GM21423 (cell line): ENCODE data around the gene MAP3K21.

ENCODE experiments used
- ATAC-seq: cut with Tn5 transposase; IDR thresholded peaks from one replicate; pipeline ENCODE4 v1.9.1; 2021; ENCODE audit warnings: mild to moderate bottlenecking, moderate library complexity; ENCODE audit not compliant: unreplicated experiment

MAP3K21 gene

GRCh38 chr1:233327651-233328141 lies at the start of gene MAP3K21:
TSS of gene MAP3K21 (plus strand) at chr1:233327724. CDS start at chr1:233328029, 305 bp downstream.
- peak; percentile 44 for ATAC-seq

- no peak for ATAC-seq
Observed at GRCh38 chr1:233278631-233279030, 48.9 kb upstream of the MAP3K21 start.

DNA sequence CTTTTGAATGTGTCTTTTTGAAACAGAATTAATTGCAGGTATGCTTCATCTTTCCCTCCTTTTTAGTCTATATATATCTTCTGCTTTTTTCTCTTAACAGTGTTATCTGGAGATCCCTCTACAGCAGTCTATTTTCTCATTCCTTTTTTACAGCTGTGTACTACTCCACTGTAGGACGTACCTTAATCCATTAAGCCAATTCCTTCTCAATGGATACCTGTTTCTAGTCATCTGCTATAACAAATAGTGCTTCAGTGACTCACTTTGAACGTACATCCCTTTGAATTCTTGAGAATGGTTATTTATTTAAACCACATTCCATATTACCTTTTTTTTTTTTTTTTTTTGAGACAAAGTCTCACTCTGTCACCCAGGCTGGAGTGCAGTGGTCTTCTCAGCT lies 47.6 kb upstream of the MAP3K21 start:
- ATAC-seq: no peak

- ATAC-seq: peak; percentile 91
Observed at GRCh38 chr1:233281711-233282581, 45.6 kb upstream of the MAP3K21 start.

DNA sequence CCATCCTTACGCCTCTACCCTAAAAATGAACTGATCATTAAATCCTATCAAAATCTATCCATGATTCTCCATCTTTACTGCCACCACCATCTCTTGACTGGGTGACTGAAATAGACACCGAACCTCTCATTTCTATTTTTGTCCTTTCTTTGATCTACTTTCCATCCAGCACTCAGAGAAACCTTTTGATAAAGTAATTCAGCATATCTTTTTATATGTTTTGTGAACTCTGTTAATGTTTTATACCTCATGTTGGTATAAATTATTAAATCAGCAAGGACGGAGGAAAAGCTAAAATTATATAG lies 45.0 kb upstream of the MAP3K21 start:
- ATAC-seq: peak; percentile 9

GRCh38 chr1:233289676-233290075 lies 37.8 kb upstream of the MAP3K21 start:
- no peak for ATAC-seq

GRCh38 chr1:233290396-233291034 lies 37.0 kb upstream of the MAP3K21 start:
- no peak for ATAC-seq

- ATAC-seq: no peak
Observed at GRCh38 chr1:233293556-233294446, 33.7 kb upstream of the MAP3K21 start.

- ATAC-seq: peak; percentile 62
Observed at GRCh38 chr1:233294913-233295236, 32.6 kb upstream of the MAP3K21 start.

DNA sequence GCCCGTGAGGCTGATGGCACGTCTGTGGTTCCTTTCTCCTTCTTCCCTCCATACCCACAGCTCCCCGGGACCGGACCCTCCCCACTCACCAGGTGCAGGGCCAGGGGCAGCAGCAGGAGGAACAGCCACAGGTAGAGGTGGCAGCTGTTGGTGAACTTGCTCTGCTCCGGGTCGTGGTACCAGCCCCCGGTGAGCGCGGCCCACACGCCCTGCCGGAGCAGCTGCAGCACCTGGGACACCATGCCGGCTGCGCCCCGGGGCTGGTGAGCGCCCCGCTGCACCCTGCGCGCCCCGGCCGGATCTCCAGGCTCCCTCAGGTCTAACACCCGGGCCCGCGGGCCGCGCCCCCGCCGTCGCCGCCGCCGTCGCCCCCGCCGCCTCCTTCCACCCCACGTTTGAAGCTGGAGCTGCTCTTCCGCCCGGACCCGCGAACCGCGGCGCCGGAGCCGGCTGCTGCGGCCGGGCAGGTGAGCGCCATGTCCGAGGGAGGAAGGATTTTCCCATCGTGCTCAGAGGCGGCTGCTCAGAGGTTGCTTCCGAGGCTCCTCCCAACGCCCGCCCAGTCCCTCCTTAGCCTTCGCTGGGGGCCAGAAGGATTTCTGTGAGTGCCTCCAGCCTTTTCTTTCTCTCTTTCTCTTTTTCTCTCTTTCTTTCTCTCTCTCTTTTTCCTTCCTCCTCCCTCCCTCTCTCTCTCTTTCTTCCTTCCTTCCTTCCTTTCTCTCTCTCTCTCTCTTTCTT lies 32.1 kb upstream of the MAP3K21 start, which contains the start of gene PCNX2:
TSS of gene PCNX2 (minus strand) at position 489 of the 738 bp plus-strand sequence. CDS start at position 242, 247 bp downstream.
- peak; percentile 90 for ATAC-seq

GRCh38 chr1:233295975-233296322 lies 31.6 kb upstream of the MAP3K21 start:
- ATAC-seq: no peak

GRCh38 chr1:233299450-233299849 lies 28.1 kb upstream of the MAP3K21 start:
- no peak for ATAC-seq

DNA sequence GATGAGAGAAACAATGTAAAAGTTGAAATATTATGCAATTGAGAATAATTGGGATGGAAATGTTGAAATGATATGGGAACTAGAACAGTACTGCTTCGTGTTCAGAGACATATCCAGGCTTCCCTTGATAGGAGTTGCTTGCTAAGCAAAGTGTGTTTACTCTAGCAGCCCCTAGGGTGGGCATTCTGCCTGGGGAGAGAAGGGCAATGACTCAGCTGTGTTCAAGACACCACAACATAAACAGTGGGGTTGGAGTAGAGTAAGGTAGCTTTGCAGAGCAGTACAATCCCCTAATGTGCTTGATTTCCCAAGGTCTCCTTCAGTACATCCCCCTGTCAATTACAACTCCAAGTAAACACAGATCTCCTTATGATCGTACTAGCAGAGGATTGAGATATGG lies 27.2 kb upstream of the MAP3K21 start:
- no peak for ATAC-seq

DNA sequence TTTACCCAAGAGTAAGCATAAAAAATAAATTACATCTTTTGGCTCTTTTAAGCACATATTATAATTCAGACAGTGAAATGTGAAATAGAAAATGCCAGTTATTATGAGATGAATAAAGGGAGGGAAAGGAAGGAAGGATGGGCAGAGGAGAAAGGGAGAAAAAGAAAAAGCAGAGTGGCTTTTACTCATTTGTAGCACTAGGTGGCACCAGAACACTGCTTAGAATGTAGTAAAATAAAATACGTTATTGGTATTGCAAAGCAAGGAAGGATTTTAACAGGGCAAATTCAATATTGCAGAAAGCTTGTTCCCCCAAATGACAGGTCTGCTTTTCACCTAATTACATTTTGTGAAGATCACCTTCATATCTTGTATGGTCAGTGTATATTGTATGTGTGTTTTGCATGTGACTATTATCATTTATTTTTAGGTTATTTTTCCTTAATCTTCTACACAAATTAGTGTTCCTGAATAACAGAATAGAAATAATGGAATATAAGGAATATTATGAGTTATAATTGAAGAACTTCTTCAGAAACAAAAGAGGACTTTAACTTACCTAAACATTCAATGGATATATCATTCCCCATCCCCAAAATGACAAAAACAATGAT lies 22.9 kb upstream of the MAP3K21 start:
- ATAC-seq: no peak

GRCh38 chr1:233313434-233314155 lies 13.9 kb upstream of the MAP3K21 start:
- no peak for ATAC-seq

DNA sequence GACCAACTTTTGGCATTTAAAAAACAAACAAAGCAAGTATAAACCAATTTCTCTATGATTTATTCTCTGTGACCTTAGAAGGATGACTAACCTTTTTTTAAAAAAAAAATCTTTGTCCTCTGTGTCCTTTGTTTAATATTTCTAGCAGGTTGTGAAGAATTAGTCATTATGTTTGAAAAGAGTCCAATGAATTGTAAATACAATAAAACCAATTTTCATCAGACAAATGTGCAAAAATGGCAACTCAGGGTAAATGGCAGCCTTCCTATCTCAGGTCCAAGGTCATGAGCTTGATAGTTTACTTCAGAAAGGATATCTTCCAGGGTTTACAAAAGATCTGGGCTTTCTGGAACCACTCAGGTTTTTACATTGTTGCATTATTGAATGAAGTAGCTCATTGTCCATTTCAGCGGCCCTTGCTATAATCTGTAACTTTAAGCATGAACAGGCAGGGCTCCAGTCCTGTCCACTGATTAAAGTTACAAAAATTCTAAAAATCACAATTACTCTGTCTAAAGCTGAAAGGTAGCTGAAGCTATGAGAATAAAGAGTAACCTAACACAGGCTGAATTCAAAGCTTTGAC lies 11.7 kb upstream of the MAP3K21 start:
- ATAC-seq: no peak

GRCh38 chr1:233316473-233316872 lies 11.1 kb upstream of the MAP3K21 start:
- ATAC-seq: no peak

DNA sequence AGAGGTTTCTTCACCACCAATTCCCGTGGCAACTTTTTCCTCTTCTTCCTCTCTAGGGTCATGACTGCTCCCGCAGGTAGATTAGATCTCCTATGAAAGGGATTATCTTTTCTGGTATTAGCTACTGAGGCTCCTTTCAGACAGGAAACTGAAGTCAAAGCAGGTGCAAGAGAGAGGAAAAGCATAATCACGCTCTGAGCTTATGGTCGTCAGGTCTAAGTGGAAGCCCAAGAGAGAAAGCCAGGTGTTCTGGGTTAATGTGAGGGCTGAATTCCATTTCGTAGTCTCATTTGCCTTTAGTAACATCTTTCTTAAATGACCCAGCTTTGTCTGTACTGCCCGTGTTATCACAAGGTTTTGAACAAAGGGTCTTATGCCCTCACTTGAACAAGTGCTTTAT lies 8.3 kb upstream of the MAP3K21 start:
- no peak for ATAC-seq

- ATAC-seq: no peak
Observed at GRCh38 chr1:233320023-233320422, 7.5 kb upstream of the MAP3K21 start.
